BJ (cell line): ENCODE measurements around the gene ASH1L. TPM values are rescaled to one million over a fixed set of nuclear protein-coding genes. Genes with fewer than 3 reads are reported as not detected.
"Not testable (repeated sequence)": the region's sequence is repeated elsewhere in the genome, so short reads cannot be mapped to it uniquely, and the experiment has no call there.

Experiments used
- CTCF ChIA-PET: fragments of 350-600 bp; formaldehyde crosslinking; extraction: SDS; loops from one replicate; lab custom pipeline; 2021; ENCODE audit warnings: antibody characterized with exemption, inconsistent platforms; lab: Yijun Ruan, JAX
- POLR2A ChIA-PET: fragments of 300-600 bp; sonication (Branson Sonifier 250); formaldehyde crosslinking; extraction: SDS; loops from one replicate; lab custom pipeline; 2021; ENCODE audit warnings: antibody characterized with exemption; lab: Charles Lee
- DNase-seq: peaks from one replicate; pipeline ENCODE4 v3.0.0-alpha.2; 2011; ENCODE audit warnings: low read depth
- H3K27me3 ChIP-seq: 2 replicates; pipeline ENCODE4 v1.6.0; 2011; ENCODE audit warnings: low read length; ENCODE audit not compliant: control insufficient read depth, insufficient read depth
- H3K36me3 ChIP-seq: 2 replicates; pipeline ENCODE4 v1.5.1; 2011; ENCODE audit warnings: low read length; ENCODE audit not compliant: control insufficient read depth, insufficient read depth
- H3K4me3 ChIP-seq: 2 replicates; pipeline ENCODE4 v1.5.1; 2011; ENCODE audit warnings: low read depth, mild to moderate bottlenecking, control low read depth, low read length
- polyA plus RNA-seq: library from polyadenylated mRNA; depleted of rRNA; stranded (reverse); fragments of >200 nt; gene quantifications from 2 replicates; pipeline ENCODE4 v1.2.3, GENCODE V29; 2011
- TF ChIP-seq, protein P1 (sequence below): IDR thresholded peaks from 2 replicates; pipeline ENCODE4 v1.5.1; 2011; ENCODE audit warnings: low read depth, mild to moderate bottlenecking, control low read depth, inconsistent platforms, low read length, moderate library complexity; ENCODE audit not compliant: insufficient read depth

Gene ASH1L
- polyA plus RNA-seq, 1 experiment: 20.9 TPM

DNA sequence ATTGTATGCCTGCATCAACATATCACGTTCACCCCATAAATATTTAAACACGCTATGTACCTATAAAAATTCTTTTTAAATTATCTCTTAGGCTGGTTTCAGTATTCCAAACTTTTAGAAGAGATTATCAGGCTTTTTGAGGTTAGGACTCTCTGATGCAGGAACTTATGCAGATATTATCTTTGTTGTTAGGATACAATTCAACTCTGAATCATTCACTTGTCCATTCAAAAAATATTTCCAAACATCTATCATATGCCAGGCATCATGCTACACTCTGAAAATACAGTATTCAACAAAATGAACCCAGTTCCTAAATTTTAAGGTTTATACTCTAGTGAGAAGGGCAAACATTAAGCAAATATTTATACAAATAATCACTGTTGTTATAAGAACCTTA lies 40.5 kb downstream of the ASH1L start:
- POLR2A ChIA-PET: no interaction called here
- no peak overlapping the region for H3K4me3 ChIP-seq

DNA sequence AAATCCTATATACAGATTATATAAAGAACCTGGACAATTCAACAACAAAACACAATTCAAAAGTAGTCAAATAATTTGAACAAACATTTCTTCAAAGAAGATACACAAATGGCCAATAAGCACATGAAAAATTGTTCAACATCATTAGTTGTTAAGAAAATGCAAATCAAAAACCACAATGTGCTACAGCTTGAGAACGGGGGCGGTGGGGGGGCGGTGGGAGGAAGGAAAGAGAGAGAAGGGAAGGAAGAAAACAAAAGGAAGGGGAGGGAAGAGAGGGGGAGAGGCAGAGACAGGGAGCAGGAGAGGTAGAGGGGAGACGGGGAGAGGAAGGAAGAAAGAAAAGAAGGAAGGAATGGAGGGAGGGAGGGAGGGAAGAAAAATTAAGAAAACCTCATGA lies 44.1 kb downstream of the ASH1L start:
- Histone ChIP-seq H3K4me3 (no peak overlapping the region), H3K27me3 (no peaks in the 10 kb centered on the region), H3K36me3 (no peaks in the 10 kb centered on the region)
- TF ChIP-seq, protein P1, sequence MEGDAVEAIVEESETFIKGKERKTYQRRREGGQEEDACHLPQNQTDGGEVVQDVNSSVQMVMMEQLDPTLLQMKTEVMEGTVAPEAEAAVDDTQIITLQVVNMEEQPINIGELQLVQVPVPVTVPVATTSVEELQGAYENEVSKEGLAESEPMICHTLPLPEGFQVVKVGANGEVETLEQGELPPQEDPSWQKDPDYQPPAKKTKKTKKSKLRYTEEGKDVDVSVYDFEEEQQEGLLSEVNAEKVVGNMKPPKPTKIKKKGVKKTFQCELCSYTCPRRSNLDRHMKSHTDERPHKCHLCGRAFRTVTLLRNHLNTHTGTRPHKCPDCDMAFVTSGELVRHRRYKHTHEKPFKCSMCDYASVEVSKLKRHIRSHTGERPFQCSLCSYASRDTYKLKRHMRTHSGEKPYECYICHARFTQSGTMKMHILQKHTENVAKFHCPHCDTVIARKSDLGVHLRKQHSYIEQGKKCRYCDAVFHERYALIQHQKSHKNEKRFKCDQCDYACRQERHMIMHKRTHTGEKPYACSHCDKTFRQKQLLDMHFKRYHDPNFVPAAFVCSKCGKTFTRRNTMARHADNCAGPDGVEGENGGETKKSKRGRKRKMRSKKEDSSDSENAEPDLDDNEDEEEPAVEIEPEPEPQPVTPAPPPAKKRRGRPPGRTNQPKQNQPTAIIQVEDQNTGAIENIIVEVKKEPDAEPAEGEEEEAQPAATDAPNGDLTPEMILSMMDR: no peak
- CTCF ChIA-PET: no interaction called here
- no peak for DNase-seq
- POLR2A ChIA-PET: no interaction called here

More for the DNA sequence above, 40.5 kb downstream of the ASH1L start:
- TF ChIP-seq, protein P1: no peak
- Histone ChIP-seq H3K27me3 (no peaks in the 10 kb centered on the region), H3K36me3 (no peaks in the 10 kb centered on the region)
- CTCF ChIA-PET: no interaction called here
- peak; percentile 26 for DNase-seq

DNA sequence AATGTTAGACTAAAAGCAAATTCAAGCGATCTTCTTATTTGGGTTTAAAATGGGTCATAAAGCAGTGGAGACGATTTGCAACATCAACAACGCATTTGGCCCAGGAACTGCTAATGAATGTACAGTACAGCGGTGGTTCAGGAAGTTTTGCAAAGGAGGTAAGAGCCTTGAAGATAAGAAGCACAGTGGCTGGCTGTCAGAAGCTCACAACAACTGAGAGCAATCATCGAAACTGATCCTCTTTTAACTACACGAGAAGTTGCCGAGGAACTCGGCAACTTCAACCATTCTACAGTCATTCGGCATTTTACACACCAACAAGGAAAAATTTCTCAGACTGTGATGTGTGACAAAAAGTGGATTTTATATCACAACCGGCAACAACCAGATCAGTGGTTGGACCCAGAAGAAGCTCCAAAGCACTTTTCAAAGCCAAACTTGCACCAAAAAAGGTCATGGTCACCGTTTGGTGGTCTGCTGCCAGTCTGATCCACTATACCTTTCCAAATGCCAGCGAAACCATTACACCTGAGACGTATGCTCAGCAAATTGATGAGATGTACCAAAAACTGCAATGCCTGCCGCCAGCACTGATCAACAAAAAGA lies 47.9 kb downstream of the ASH1L start:
- POLR2A ChIA-PET: no interaction called here
- no peak overlapping the region for H3K4me3 ChIP-seq
- TF ChIP-seq, protein P1: no peak
- H3K36me3 ChIP-seq: no peaks in the 10 kb centered on the region; the same call in 1 of the 2 replicates
- DNase-seq: no peak
- CTCF ChIA-PET: interaction anchor here (0.9 kb wide), 1 partner anchor 15 kb away, joined by 3 read pairs; no protein-coding TSS in a partner anchor
- H3K27me3 ChIP-seq: no peaks in the 10 kb centered on the region

DNA sequence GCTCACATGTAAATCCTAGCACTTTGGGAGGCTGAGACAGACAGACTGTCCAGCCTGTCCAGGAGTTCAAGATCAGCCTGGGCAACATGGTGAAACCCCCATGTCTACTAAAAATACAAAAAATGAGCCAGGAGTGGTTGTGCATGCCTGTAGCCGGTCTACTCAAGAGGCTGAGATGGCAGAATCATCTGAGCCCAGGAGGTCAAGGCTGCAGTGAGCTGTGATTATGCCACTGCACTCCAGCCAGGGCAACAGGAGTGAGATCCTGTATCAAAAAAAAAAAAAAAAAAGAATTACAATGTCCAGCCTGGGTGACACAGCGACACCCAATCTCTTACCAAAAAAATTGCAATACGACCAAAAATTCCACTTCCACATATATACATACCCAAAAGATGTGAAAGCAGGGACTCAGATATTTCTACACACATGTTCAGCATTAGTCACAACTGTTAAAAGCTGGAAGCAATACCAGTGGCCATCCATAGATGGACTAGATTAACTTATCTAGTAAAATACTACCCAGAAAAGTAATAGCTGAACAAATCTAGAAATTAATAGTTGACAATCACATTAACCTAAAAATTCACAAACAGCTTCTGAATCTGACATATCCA lies 49.2 kb downstream of the ASH1L start:
- H3K27me3 ChIP-seq: no peaks in the 10 kb centered on the region
- DNase-seq: peak; percentile 21
- ChIA-PET CTCF (interaction anchor here (0.6 to 1.0 kb wide), 3 partner anchors 14 to 46 kb away, joined by 3 read pairs; no protein-coding TSS in a partner anchor), POLR2A (no interaction called here)
- H3K4me3 ChIP-seq: no peak overlapping the region
- no peaks in the 10 kb centered on the region; the same call in 1 of the 2 replicates for H3K36me3 ChIP-seq
- TF ChIP-seq, protein P1: peak; percentile 31; the same call in 1 of the 2 replicates

DNA sequence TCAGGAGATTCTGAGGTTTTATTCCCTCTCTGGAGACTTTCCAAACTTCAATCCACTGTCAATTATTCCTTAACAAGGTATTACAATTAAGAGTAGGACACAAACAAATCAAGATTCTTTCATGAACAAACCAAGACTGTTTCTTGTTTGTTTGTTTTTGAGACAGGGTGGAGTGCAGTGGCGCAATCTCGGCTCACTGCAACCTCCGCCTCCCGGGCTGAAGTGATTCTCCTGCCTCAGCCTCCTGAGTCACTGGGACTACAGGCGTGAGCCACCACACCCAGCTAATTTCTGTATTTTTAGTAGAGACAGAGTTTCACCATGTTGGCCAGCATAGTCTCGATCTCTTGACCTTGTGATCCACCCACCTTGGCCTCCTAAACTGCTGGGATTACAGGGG lies 51.2 kb downstream of the ASH1L start:
- DNase-seq, POLR2A ChIA-PET, H3K27me3 ChIP-seq, H3K4me3 ChIP-seq, H3K36me3 ChIP-seq, CTCF ChIA-PET: not testable (repeated sequence)
